PC-3 (cell line): ENCODE data around the gene VWA3B. TPM values are rescaled to one million over a fixed set of nuclear protein-coding genes. Genes with fewer than 3 reads are reported as not detected.
"Not testable (repeated sequence)": the region's sequence is repeated elsewhere in the genome, so short reads cannot be mapped to it uniquely, and the experiment has no call there.

ENCODE experiments used
- ATAC-seq: fragments of 200-7000 bp; cut with Tn5 transposase; 2 replicates; pipeline ENCODE4 v1.9.1; 2020; ENCODE audit warnings: mild to moderate bottlenecking, moderate library complexity
- BruUV-seq: library from RNA; stranded (reverse); fragments of 400-500 nt; replicated peaks from 2 replicates; lab custom pipeline; 2021; lab: Mats Ljungman, UMichigan
- CTCF ChIA-PET: fragments of 300-600 bp; sonication (Branson Sonifier 250); formaldehyde crosslinking; loops from one replicate; lab custom pipeline; 2022; ENCODE audit warnings: antibody characterized with exemption; lab: Charles Lee
- POLR2A ChIA-PET: fragments of 300-600 bp; sonication (Branson Sonifier 250); formaldehyde crosslinking; loops from one replicate; lab custom pipeline; 2022; ENCODE audit warnings: antibody characterized with exemption; ENCODE audit not compliant: unreplicated experiment; lab: Charles Lee
- DNase-seq: peaks from one replicate; pipeline ENCODE4 v3.0.0-alpha.2; 2015
- H2AFZ ChIP-seq: fragments of 300-600 bp; sonication (generic); 2 replicates; pipeline ENCODE4 v1.6.0; 2016; ENCODE audit warnings: antibody characterized with exemption, low read length
- H3F3A ChIP-seq: fragments of 300-600 bp; sonication (generic); one replicate; pipeline ENCODE4 v1.6.0; 2017; ENCODE audit warnings: antibody characterized with exemption, low read length, control low read depth, mild to moderate bottlenecking; ENCODE audit not compliant: unreplicated experiment
- H3K27ac ChIP-seq: fragments of 300-600 bp; sonication (generic); 2 replicates; pipeline ENCODE4 v1.5.1; 2016; ENCODE audit warnings: mild to moderate bottlenecking, low read length
- H3K27me3 ChIP-seq: fragments of 300-600 bp; sonication (generic); 2 replicates; pipeline ENCODE4 v1.6.1; 2016; ENCODE audit warnings: low read length, mixed read lengths
- H3K36me3 ChIP-seq: fragments of 300-600 bp; sonication (generic); 2 replicates; pipeline ENCODE4 v1.6.1; 2016; ENCODE audit warnings: low read depth, mixed run types, low read length, mixed read lengths
- H3K4me1 ChIP-seq: fragments of 300-600 bp; sonication (generic); 2 replicates; pipeline ENCODE4 v1.5.1; 2016; ENCODE audit warnings: low read length; ENCODE audit not compliant: insufficient read depth
- H3K4me2 ChIP-seq: fragments of 300-600 bp; sonication (generic); 2 replicates; pipeline ENCODE4 v1.6.0; 2016; ENCODE audit warnings: low read length
- H3K4me3 ChIP-seq: fragments of 300-600 bp; sonication (generic); 2 replicates; pipeline ENCODE4 v1.5.1; 2016; ENCODE audit warnings: mild to moderate bottlenecking, low read length, mixed read lengths
- H3K79me2 ChIP-seq: fragments of 300-600 bp; sonication (generic); 2 replicates; pipeline ENCODE4 v1.6.1; 2017; ENCODE audit warnings: low read length, mixed read lengths
- H3K9ac ChIP-seq: fragments of 300-600 bp; sonication (generic); 2 replicates; pipeline ENCODE4 v1.6.0; 2016; ENCODE audit warnings: mild to moderate bottlenecking, low read length
- H3K9me2 ChIP-seq: fragments of 300-600 bp; sonication (generic); replicated peaks from 2 replicates; pipeline ENCODE4 v1.6.1; 2016; ENCODE audit warnings: mixed run types, low read length, mixed read lengths
- H3K9me3 ChIP-seq: fragments of 300-600 bp; sonication (generic); 2 replicates; pipeline ENCODE4 v1.6.1; 2016; ENCODE audit warnings: low read length, mixed read lengths
- H4K20me1 ChIP-seq: fragments of 300-600 bp; sonication (generic); 2 replicates; pipeline ENCODE4 v1.6.1; 2016; ENCODE audit warnings: low read length, mixed read lengths
- EZH2 ChIP-seq: fragments of 300-600 bp; sonication (generic); IDR thresholded peaks from one replicate; pipeline ENCODE4 v1.6.1; 2017; ENCODE audit warnings: antibody characterized with exemption, mild to moderate bottlenecking, low read length; ENCODE audit not compliant: unreplicated experiment
- EZH2phosphoT487 ChIP-seq: fragments of 300-600 bp; sonication (generic); IDR thresholded peaks from 2 replicates; pipeline ENCODE4 v1.6.1; 2018; ENCODE audit warnings: mild to moderate bottlenecking, antibody characterized with exemption, low read length, borderline replicate concordance
- intact Hi-C: fragments of 100-400 bp; cut with micrococcal nuclease; formaldehyde crosslinking; loops from 2 replicates; pipeline ENCODE4 v1.9.0; 2023
- total RNA-seq: library from RNA; depleted of rRNA; stranded (reverse); fragments of >200 nt; gene quantifications from 2 replicates; pipeline ENCODE4 v1.2.3, GENCODE V29; 2014
- TF ChIP-seq, protein P1 (sequence below): fragments of 300-600 bp; sonication (generic); conservative IDR thresholded peaks from 2 replicates; pipeline ENCODE4 v1.5.1; 2017; ENCODE audit warnings: antibody characterized with exemption, low read depth, mild to moderate bottlenecking, low read length

VWA3B gene
- total RNA-seq, 1 experiment from 2014 or later: not detected

DNA sequence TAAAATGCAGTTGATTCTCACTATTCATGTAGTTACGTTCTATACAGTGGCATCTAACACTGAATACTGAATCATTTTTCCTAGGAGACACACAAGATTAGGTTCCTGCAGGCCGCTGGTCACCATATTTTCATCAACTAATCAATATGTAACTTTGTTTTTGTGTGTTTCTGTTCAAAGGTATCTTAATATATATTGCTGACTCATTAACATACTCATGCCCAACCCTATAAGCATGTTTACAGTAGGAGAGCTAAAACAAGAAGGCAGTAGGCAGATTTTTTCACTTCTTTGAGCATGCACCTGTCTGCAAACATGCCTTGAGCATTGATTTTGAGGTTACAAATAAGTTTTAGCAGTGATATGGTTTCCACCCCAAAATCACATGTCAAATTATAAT lies 229.0 kb downstream of the VWA3B start:
- ChIA-PET CTCF (no interaction called here), POLR2A (interaction anchor here (0.7 kb wide), 1 partner anchor 18 kb away, joined by 3 read pairs; no protein-coding TSS in a partner anchor)
- intact Hi-C loops: no loop called here

DNA sequence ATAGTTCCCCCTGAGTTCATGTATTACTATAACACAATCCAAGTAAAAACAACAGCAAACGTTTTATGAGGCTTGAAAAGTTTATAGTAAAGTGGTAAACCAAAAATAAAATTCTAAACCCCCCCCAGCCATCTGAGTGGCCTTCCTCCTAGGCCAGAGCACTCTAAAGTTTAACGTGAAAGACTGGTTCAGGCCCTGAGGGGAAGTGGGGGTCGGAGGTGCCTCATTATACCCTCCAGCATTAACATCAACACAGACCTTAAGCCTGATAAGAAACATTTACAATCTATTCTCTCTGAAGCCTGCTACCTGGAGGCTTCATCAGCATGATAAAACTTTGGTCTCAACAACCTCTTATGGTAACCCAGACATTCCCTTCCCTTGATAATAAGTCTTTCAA lies 230.2 kb downstream of the VWA3B start:
- Histone ChIP-seq H3K36me3 (no peaks in the 10 kb centered on the region), H3K4me3 (no peak overlapping the region), H3K4me1 (no peaks in the 10 kb centered on the region), H3K27me3 (no peaks in the 10 kb centered on the region), H3K79me2 (no peaks in the 10 kb centered on the region), H3K9me3 (peaks cover 11% of the 10 kb centered on the region; the same call in 1 of the 2 replicates), H2AFZ (no peak overlapping the region), H4K20me1 (no peaks in the 10 kb centered on the region), H3F3A (no peaks in the 10 kb centered on the region), H3K9ac (no peak overlapping the region), H3K9me2 (no peaks in the 10 kb centered on the region), H3K27ac (no peak overlapping the region), H3K4me2 (no peak overlapping the region)
- intact Hi-C loops: no loop called here
- TF ChIP-seq EZH2phosphoT487 (no peak), EZH2 (no peak)
- ChIA-PET POLR2A (no interaction called here), CTCF (no interaction called here)
- ATAC-seq: no peak
- no peak for DNase-seq
- no TSS peak for BruUV-seq

More for the DNA sequence above, 229.0 kb downstream of the VWA3B start:
- Histone ChIP-seq H3K4me3 (no peak overlapping the region), H3K9me2 (no peaks in the 10 kb centered on the region), H3F3A (no peaks in the 10 kb centered on the region), H3K27me3 (no peaks in the 10 kb centered on the region), H3K4me2 (no peak overlapping the region), H3K9ac (no peak overlapping the region), H3K4me1 (no peaks in the 10 kb centered on the region), H4K20me1 (no peaks in the 10 kb centered on the region), H3K27ac (no peak overlapping the region), H3K36me3 (no peaks in the 10 kb centered on the region), H2AFZ (no peak overlapping the region), H3K9me3 (peaks cover 11% of the 10 kb centered on the region; the same call in 1 of the 2 replicates), H3K79me2 (no peaks in the 10 kb centered on the region)
- no TSS peak for BruUV-seq
- DNase-seq: no peak
- no peak for TF ChIP-seq EZH2
- TF ChIP-seq, protein P1, sequence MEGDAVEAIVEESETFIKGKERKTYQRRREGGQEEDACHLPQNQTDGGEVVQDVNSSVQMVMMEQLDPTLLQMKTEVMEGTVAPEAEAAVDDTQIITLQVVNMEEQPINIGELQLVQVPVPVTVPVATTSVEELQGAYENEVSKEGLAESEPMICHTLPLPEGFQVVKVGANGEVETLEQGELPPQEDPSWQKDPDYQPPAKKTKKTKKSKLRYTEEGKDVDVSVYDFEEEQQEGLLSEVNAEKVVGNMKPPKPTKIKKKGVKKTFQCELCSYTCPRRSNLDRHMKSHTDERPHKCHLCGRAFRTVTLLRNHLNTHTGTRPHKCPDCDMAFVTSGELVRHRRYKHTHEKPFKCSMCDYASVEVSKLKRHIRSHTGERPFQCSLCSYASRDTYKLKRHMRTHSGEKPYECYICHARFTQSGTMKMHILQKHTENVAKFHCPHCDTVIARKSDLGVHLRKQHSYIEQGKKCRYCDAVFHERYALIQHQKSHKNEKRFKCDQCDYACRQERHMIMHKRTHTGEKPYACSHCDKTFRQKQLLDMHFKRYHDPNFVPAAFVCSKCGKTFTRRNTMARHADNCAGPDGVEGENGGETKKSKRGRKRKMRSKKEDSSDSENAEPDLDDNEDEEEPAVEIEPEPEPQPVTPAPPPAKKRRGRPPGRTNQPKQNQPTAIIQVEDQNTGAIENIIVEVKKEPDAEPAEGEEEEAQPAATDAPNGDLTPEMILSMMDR: no peak
- no peak for TF ChIP-seq EZH2phosphoT487
- ATAC-seq: no peak

DNA sequence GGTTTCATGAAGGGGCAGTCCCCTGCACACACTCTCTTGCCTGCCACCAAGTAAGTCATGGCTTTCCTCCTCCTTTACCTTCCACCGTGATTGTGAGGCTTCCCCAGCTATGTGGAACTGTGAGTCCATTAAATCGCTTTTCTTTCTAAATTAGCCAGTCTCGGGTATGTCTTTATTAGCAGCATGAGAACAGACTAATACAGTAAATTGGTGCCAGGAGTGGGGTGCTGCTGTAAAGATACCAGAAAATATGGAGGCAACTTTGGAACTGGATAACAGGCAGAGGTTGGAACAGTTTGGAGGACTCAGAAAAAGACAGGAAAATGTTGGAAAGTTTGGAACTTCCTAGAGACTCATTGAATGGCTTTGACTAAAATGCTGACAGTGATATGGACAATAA lies 233.2 kb downstream of the VWA3B start:
- ATAC-seq, H3K9me2 ChIP-seq, CTCF ChIA-PET, H3K27me3 ChIP-seq, DNase-seq, H2AFZ ChIP-seq, H3K9ac ChIP-seq, H3K4me2 ChIP-seq, H4K20me1 ChIP-seq, H3K36me3 ChIP-seq, H3F3A ChIP-seq, H3K27ac ChIP-seq, POLR2A ChIA-PET, H3K4me3 ChIP-seq, intact Hi-C loops, H3K79me2 ChIP-seq, BruUV-seq, H3K4me1 ChIP-seq: not testable (repeated sequence)
- peaks cover 18% of the 10 kb centered on the region; the same call in 1 of the 2 replicates for H3K9me3 ChIP-seq

DNA sequence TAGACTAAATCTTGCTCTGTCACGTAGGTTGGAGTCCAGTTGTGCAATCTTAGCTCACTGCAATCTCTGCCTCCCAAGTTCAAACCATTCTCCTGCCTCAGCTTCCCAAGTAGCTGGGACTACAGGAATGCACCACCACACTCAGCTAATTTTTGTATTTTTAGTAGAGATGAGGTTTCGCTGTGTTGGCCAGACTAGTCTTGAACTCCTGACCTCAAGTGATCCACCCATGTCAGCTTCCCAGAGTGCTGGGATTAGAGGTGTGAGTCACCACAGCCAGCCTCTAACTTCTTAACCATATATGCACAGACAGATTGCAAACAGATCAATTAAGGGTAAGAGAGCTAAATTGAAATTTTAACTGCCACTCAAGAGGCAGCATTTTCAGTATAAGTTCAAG lies 237.2 kb downstream of the VWA3B start:
- no peak for ATAC-seq
- H3K36me3 ChIP-seq: no peaks in the 10 kb centered on the region; the same call in 1 of the 2 replicates
- DNase-seq: no peak
- CTCF ChIA-PET: no interaction called here
- no peaks in the 10 kb centered on the region for H3K9me2 ChIP-seq
- H3K9ac ChIP-seq: no peak overlapping the region
- H3K79me2 ChIP-seq: no peaks in the 10 kb centered on the region
- BruUV-seq: no TSS peak
- no peak overlapping the region for H3K27ac ChIP-seq
- TF ChIP-seq EZH2phosphoT487 (no peak), EZH2 (no peak)
- TF ChIP-seq, protein P1: no peak
- H3K4me2 ChIP-seq: no peak overlapping the region
- no peaks in the 10 kb centered on the region for H3K4me1 ChIP-seq
- no peaks in the 10 kb centered on the region for H4K20me1 ChIP-seq
- no peak overlapping the region for H2AFZ ChIP-seq
- POLR2A ChIA-PET: no interaction called here
- H3K9me3 ChIP-seq: peaks cover 18% of the 10 kb centered on the region; the same call in 1 of the 2 replicates
- H3K27me3 ChIP-seq: no peaks in the 10 kb centered on the region
- no peak overlapping the region for H3K4me3 ChIP-seq
- no peaks in the 10 kb centered on the region for H3F3A ChIP-seq
- intact Hi-C loops: no loop called here
